WTC11 (cell line): ENCODE data around the gene MGMT. TPM values are rescaled to one million over a fixed set of nuclear protein-coding genes. Genes with fewer than 3 reads are reported as not detected.

ENCODE experiments used
- ATAC-seq: fragments of 200-7000 bp; cut with Tn5 transposase; 2 replicates; pipeline ENCODE4 v1.10.0; 2021; ENCODE audit warnings: mild to moderate bottlenecking, moderate library complexity
- CTCF ChIA-PET: fragments of 300-600 bp; sonication (Branson Sonifier 250); formaldehyde crosslinking; loops from one replicate; lab custom pipeline; 2021; ENCODE audit warnings: antibody characterized with exemption; lab: Charles Lee
- POLR2A ChIA-PET: fragments of 350-600 bp; sonication (Branson Sonifier 250); formaldehyde crosslinking; loops from one replicate; lab custom pipeline; 2021; ENCODE audit warnings: antibody characterized with exemption; lab: Charles Lee
- DNase-seq: peaks from one replicate; pipeline ENCODE4 v3.0.0; 2021; ENCODE audit warnings: low spot score
- H3K27ac Mint-ChIP-seq: 2 replicates; pipeline ENCODE4 v1.8.0; 2021; ENCODE audit warnings: mixed read lengths
- H3K27me3 Mint-ChIP-seq: 2 replicates; pipeline ENCODE4 v1.8.0; 2021; ENCODE audit warnings: low read depth, mild to moderate bottlenecking, moderate library complexity, mixed read lengths
- H3K36me3 Mint-ChIP-seq: 2 replicates; pipeline ENCODE4 v1.8.0; 2021; ENCODE audit warnings: mixed read lengths
- H3K4me1 Mint-ChIP-seq: 2 replicates; pipeline ENCODE4 v1.8.0; 2022; ENCODE audit warnings: mixed read lengths
- H3K4me3 Mint-ChIP-seq: 2 replicates; pipeline ENCODE4 v1.8.0; 2021; ENCODE audit warnings: mild to moderate bottlenecking, moderate library complexity, mixed read lengths
- H3K9me3 Mint-ChIP-seq: 2 replicates; pipeline ENCODE4 v1.8.0; 2021; ENCODE audit warnings: mixed read lengths
- AR ChIP-seq: fragments of 250-450 bp; sonication (Bioruptor Pico); IDR thresholded peaks from 2 replicates; pipeline ENCODE4 v1.9.0; 2021; ENCODE audit warnings: mild to moderate bottlenecking
- E2F1 ChIP-seq: sonication (generic); formaldehyde crosslinking; IDR thresholded peaks from 2 replicates; pipeline ENCODE4 v1.8.0; 2022; ENCODE audit warnings: mild to moderate bottlenecking, missing genetic modification reagents
- E2F4 ChIP-seq: sonication (generic); formaldehyde crosslinking; IDR thresholded peaks from 2 replicates; pipeline ENCODE4 v1.8.1; 2022; ENCODE audit warnings: low read depth, mild to moderate bottlenecking, moderate library complexity, missing genetic modification reagents, borderline replicate concordance
- ELF4 ChIP-seq: sonication (generic); formaldehyde crosslinking; IDR thresholded peaks from 2 replicates; pipeline ENCODE4 v1.8.1; 2022; ENCODE audit warnings: low read depth, mild to moderate bottlenecking, moderate library complexity, missing genetic modification reagents
- FOXP1 ChIP-seq: sonication (generic); formaldehyde crosslinking; IDR thresholded peaks from 2 replicates; pipeline ENCODE4 v1.8.0; 2022; ENCODE audit warnings: missing genetic modification reagents, mild to moderate bottlenecking, moderate library complexity, borderline replicate concordance
- GRHL2 ChIP-seq: fragments of 250-450 bp; sonication (Bioruptor Pico); IDR thresholded peaks from 2 replicates; pipeline ENCODE4 v1.8.0; 2022; ENCODE audit warnings: mild to moderate bottlenecking, moderate library complexity; ENCODE audit not compliant: insufficient replicate concordance, severe bottlenecking
- MLX ChIP-seq: sonication (generic); formaldehyde crosslinking; IDR thresholded peaks from 2 replicates; pipeline ENCODE4 v1.8.1; 2023; ENCODE audit warnings: mild to moderate bottlenecking, missing genetic modification reagents, moderate library complexity
- MYBL2 ChIP-seq: sonication (generic); formaldehyde crosslinking; IDR thresholded peaks from 2 replicates; pipeline ENCODE4 v1.8.1; 2023; ENCODE audit warnings: mild to moderate bottlenecking, moderate library complexity, missing genetic modification reagents
- NFE2L1 ChIP-seq: sonication (generic); formaldehyde crosslinking; IDR thresholded peaks from 2 replicates; pipeline ENCODE4 v1.8.1; 2023; ENCODE audit warnings: missing genetic modification reagents
- NFYB ChIP-seq: sonication (generic); formaldehyde crosslinking; conservative IDR thresholded peaks from 2 replicates; pipeline ENCODE4 v1.8.0; 2022; ENCODE audit warnings: low read depth, missing genetic modification reagents
- OVOL2 ChIP-seq: fragments of 250-450 bp; sonication (Bioruptor Pico); IDR thresholded peaks from 2 replicates; pipeline ENCODE4 v1.9.0; 2021; ENCODE audit warnings: mild to moderate bottlenecking, borderline replicate concordance
- PREB ChIP-seq: sonication (generic); formaldehyde crosslinking; IDR thresholded peaks from 2 replicates; pipeline ENCODE4 v1.8.1; 2022; ENCODE audit warnings: mild to moderate bottlenecking, missing genetic modification reagents, moderate library complexity, borderline replicate concordance
- SMAD3 ChIP-seq: sonication (generic); formaldehyde crosslinking; IDR thresholded peaks from 2 replicates; pipeline ENCODE4 v1.8.0; 2022; ENCODE audit warnings: missing genetic modification reagents, mild to moderate bottlenecking, borderline replicate concordance
- SOX15 ChIP-seq: fragments of 250-450 bp; sonication (Bioruptor Pico); IDR thresholded peaks from 2 replicates; pipeline ENCODE4 v1.9.0; 2021; ENCODE audit warnings: mild to moderate bottlenecking
- TEAD1 ChIP-seq: sonication (generic); formaldehyde crosslinking; IDR thresholded peaks from 2 replicates; pipeline ENCODE4 v1.8.0; 2022; ENCODE audit warnings: mild to moderate bottlenecking, missing genetic modification reagents
- ZMAT4 ChIP-seq: fragments of 250-450 bp; sonication (Bioruptor Pico); IDR thresholded peaks from 2 replicates; pipeline ENCODE4 v1.9.0; 2021; ENCODE audit warnings: mild to moderate bottlenecking
- ZNF138 ChIP-seq: sonication (generic); formaldehyde crosslinking; conservative IDR thresholded peaks from 2 replicates; pipeline ENCODE4 v1.8.1; 2022; ENCODE audit warnings: mild to moderate bottlenecking, moderate library complexity, missing genetic modification reagents
- ZNF396 ChIP-seq: fragments of 250-450 bp; sonication (Bioruptor Pico); IDR thresholded peaks from 2 replicates; pipeline ENCODE4 v1.8.0; 2021; ENCODE audit warnings: mild to moderate bottlenecking, moderate library complexity, borderline replicate concordance
- ZNF512 ChIP-seq: sonication (generic); formaldehyde crosslinking; IDR thresholded peaks from 2 replicates; pipeline ENCODE4 v1.8.1; 2022; ENCODE audit warnings: missing genetic modification reagents, borderline replicate concordance
- total RNA-seq: library from RNA; stranded (reverse); gene quantifications from 3 replicates; pipeline ENCODE4 v1.2.3, GENCODE V29; 2021

MGMT gene
- total RNA-seq, 1 experiment from 2014 or later: 11.8 TPM

- Mint-ChIP-seq H3K4me1 (peaks cover 19% of the 10 kb centered on the region), H3K27ac (0 out of 2 replicates have a peak overlapping the region, but pooled peaks have one; percentile 67), H3K27me3 (no peaks in the 10 kb centered on the region), H3K4me3 (no peak overlapping the region), H3K36me3 (peaks cover 54% of the 10 kb centered on the region), H3K9me3 (peaks cover 50% of the 10 kb centered on the region)
- TF ChIP-seq E2F1: no peak
- TF ChIP-seq TEAD1: no peak
- no peak for TF ChIP-seq NFE2L1 (CRISPR knock-in tag)
- no peak for TF ChIP-seq AR (CRISPR knock-in tag)
- TF ChIP-seq OVOL2: no peak
- TF ChIP-seq FOXP1 (CRISPR knock-in tag): no peak
- TF ChIP-seq GRHL2: no peak
- no peak for TF ChIP-seq ZNF138 (CRISPR knock-in tag)
- TF ChIP-seq ZNF396 (CRISPR knock-in tag): no peak
- no peak for TF ChIP-seq MYBL2 (CRISPR knock-in tag)
- TF ChIP-seq NFYB (CRISPR knock-in tag): no peak
- no peak for TF ChIP-seq ZMAT4 (CRISPR knock-in tag)
- no peak for TF ChIP-seq MLX
- TF ChIP-seq E2F4: no peak
- TF ChIP-seq ELF4 (CRISPR knock-in tag): no peak
- TF ChIP-seq SOX15: no peak
- TF ChIP-seq PREB (CRISPR knock-in tag): no peak
- no peak for TF ChIP-seq SMAD3 (CRISPR knock-in tag)
- no peak for TF ChIP-seq ZNF512 (CRISPR knock-in tag)
- no peak for ATAC-seq
- ChIA-PET CTCF (no interaction called here), POLR2A (no interaction called here)
- DNase-seq: no peak
Observed at GRCh38 chr10:129495698-129496097, 28.7 kb downstream of the MGMT start.
